Fibroblast of pulmonary artery (primary cell): ENCODE results near the gene TXNDC5.

Source experiments
- DNase-seq: peaks from one replicate; pipeline ENCODE4 v3.0.0-alpha.2; 2010; ENCODE audit warnings: low read depth
- H3K4me3 ChIP-seq: replicated peaks from 2 replicates; pipeline ENCODE4 v1.5.1; 2011; ENCODE audit warnings: low read depth, mild to moderate bottlenecking, control low read depth, low read length, moderate library complexity
- TF ChIP-seq, protein P1 (sequence below): IDR thresholded peaks from 2 replicates; pipeline ENCODE4 v1.5.1; 2011; ENCODE audit warnings: mild to moderate bottlenecking, control low read depth, low read length, inconsistent platforms; ENCODE audit errors: missing control alignments

TXNDC5 gene

DNA sequence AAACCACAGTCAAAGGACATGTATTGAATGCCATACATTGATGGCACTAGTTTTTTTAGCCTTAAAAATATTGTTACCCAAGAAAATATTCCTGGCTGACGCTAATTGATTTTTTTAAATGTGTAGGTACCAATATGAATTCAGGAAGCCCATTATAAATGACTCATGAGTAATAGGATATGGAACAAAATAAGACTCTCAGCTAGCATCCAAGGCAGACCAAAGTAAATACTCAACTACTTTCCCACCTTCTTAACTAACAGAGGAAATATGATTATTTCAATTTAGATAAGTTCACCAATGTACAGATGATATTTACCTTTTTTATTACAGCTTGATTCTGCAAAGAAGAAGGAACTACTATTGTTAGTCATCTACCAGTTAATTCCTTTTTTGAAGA is 43.2 kb upstream of the TXNDC5 start:
- TF ChIP-seq, protein P1, sequence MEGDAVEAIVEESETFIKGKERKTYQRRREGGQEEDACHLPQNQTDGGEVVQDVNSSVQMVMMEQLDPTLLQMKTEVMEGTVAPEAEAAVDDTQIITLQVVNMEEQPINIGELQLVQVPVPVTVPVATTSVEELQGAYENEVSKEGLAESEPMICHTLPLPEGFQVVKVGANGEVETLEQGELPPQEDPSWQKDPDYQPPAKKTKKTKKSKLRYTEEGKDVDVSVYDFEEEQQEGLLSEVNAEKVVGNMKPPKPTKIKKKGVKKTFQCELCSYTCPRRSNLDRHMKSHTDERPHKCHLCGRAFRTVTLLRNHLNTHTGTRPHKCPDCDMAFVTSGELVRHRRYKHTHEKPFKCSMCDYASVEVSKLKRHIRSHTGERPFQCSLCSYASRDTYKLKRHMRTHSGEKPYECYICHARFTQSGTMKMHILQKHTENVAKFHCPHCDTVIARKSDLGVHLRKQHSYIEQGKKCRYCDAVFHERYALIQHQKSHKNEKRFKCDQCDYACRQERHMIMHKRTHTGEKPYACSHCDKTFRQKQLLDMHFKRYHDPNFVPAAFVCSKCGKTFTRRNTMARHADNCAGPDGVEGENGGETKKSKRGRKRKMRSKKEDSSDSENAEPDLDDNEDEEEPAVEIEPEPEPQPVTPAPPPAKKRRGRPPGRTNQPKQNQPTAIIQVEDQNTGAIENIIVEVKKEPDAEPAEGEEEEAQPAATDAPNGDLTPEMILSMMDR = no peak
- H3K4me3 ChIP-seq = no peak overlapping the region
- no peak for DNase-seq

DNA sequence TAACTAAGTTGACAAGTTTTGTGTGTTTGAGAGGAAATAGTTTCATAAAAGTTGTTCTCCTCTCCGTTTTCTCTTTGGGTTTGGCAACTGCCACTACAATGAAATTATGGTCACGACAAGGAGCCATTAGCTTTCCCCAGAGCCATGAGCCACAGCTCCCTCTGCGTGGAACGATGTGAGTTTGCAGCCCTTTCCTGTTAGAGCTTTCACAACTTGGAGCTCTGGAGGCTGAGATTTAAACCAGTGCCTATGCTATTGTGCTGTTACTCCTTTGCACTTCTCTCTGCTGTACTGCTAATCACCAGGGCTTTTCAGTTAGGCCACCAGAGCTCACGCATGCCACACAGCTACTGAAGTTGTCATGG is 29.3 kb upstream of the TXNDC5 start:
- H3K4me3 ChIP-seq = no peak overlapping the region
- TF ChIP-seq, protein P1 = peak; percentile 2
- no peak for DNase-seq

DNA sequence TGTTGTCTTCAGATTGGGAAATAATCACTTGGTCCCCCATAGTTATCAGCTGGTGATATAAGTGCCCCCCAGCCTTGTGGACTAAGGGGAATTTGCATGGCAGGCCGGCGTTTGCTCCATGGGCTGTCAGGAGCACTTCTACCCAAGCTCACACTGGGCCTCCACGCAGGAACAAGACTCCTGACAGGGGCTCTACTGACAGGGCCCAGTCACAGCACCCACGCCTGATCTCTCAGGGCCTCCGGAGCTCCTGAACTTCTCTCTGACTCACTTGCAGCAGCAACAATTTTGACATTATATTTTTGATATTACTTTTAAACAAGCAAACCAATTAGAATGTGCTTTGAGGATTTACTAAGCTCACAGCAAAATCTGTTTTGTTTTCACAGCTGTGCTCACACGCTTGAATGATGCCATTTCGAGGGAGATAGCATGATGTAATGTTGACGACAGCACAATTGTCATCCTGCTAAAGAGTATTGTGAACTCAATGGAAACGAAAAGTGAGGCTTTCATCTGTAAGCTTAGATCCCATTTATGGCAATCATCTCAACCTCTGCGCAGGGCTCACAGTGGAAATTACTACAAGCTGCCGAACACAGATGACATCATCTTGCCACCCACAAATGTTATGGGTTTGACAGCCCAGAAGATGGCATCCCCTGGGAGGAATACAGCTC is 28.7 kb upstream of the TXNDC5 start:
- TF ChIP-seq, protein P1 = no peak
- peak; percentile 36 for DNase-seq
- no peak overlapping the region for H3K4me3 ChIP-seq

DNA sequence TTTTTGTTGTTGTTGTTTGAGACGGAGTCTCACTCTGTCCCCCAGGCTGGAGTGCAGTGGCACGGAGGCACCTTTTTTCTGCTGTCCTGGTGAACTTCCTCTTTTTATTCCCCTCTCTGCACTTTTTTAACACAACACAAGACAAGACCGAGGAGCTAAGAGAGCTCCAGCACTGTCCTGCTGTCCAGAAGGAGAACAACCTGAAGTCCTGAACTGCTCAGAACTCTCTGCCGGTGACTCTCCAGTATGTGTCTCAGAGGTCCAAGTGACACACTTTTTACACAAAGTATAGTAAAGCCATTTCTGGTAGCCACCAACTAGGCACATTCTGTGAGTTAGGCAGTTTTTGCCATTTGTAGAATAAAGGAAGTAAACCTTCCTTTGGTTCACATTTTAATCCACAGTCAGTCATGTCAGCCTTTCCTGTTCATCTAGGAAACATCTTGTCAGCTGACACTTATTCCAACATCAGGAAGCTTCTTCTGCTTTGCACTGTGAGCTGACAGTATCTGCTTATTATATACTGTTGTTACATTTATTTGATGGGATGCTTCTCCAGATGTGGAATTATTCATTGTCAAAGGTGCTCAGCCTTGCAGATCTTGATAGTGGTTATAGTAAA is 28.1 kb upstream of the TXNDC5 start:
- no peak for DNase-seq

DNA sequence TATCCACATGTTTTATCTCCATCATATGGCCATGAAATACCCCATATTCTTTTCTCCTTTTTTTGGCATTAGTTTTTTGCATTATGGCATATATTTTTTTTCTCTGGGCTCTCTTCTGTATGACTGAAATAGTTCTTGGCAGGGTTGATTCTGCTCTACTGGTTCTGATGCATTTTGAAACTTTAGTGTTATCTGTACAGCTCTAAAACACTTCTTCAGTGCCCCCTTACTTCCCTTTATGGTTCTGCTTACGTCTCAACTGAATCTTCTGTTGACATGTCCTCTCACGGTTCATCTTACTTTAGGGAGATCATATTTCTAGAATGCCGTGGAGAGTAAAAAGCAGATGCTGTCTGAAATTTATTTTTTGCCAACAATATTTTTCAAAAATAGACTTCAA is 23.2 kb upstream of the TXNDC5 start:
- no peak overlapping the region for H3K4me3 ChIP-seq
- TF ChIP-seq, protein P1 = no peak
- DNase-seq = no peak

More for the DNA sequence above, 28.1 kb upstream of the TXNDC5 start:
- no peak overlapping the region for H3K4me3 ChIP-seq
- TF ChIP-seq, protein P1 = no peak

DNA sequence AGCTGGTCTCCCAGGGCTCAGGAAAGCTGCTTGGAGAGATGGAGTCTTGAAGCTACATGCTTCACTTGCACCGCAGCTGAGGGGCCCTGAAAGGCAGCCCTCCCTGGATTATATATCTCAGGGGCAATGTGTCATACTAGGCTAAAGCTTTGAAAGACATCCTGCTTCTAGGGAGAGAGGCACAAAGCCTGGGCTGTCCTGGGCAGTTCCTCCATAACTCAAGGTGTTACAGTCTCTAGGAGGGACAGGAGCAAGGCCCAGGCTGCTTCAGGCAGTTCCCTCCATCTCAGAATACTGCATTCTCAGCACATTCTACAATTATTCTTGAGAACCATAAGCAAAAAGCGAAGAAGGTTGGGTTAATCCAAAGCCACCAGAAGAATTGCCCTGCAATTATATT is 22.0 kb upstream of the TXNDC5 start:
- TF ChIP-seq, protein P1 = no peak
- no peak overlapping the region for H3K4me3 ChIP-seq
- DNase-seq = no peak

DNA sequence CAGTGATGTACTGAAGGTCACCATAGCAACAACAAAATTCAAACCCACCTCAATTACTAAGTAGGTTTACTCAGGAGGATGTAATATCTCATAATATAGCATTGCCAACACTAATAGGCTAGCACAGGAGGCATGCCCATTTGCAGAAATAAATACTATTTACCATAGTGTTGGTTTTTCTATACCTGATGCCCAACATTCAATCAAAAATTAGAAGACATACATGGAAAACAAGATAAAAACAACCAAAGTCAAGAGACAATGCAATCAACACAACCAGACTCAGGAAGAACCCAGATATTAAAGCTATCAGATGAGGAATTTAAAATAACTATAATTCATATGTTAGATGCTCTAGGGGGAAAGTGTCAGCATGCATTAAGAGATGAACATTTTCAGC is 14.3 kb upstream of the TXNDC5 start:
- H3K4me3 ChIP-seq = no peak overlapping the region
- no peak for DNase-seq
- TF ChIP-seq, protein P1 = no peak
